PC-3 (cell line): ENCODE results near the gene TTC34. TPM values are rescaled to one million over a fixed set of nuclear protein-coding genes. Genes with fewer than 3 reads are reported as not detected.

Source experiments
- ATAC-seq: fragments of 200-7000 bp; cut with Tn5 transposase; 2 replicates; pipeline ENCODE4 v1.9.1; 2020; ENCODE audit warnings: mild to moderate bottlenecking, moderate library complexity
- BruUV-seq: library from RNA; stranded (reverse); fragments of 400-500 nt; replicated peaks from 2 replicates; lab custom pipeline; 2021; lab: Mats Ljungman, UMichigan
- CTCF ChIA-PET: fragments of 300-600 bp; sonication (Branson Sonifier 250); formaldehyde crosslinking; loops from one replicate; lab custom pipeline; 2022; ENCODE audit warnings: antibody characterized with exemption; lab: Charles Lee
- POLR2A ChIA-PET: fragments of 300-600 bp; sonication (Branson Sonifier 250); formaldehyde crosslinking; loops from one replicate; lab custom pipeline; 2022; ENCODE audit warnings: antibody characterized with exemption; ENCODE audit not compliant: unreplicated experiment; lab: Charles Lee
- DNase-seq: peaks from one replicate; pipeline ENCODE4 v3.0.0-alpha.2; 2015
- H2AFZ ChIP-seq: fragments of 300-600 bp; sonication (generic); 2 replicates; pipeline ENCODE4 v1.6.0; 2016; ENCODE audit warnings: antibody characterized with exemption, low read length
- H3F3A ChIP-seq: fragments of 300-600 bp; sonication (generic); one replicate; pipeline ENCODE4 v1.6.0; 2017; ENCODE audit warnings: antibody characterized with exemption, low read length, control low read depth, mild to moderate bottlenecking; ENCODE audit not compliant: unreplicated experiment
- H3K27ac ChIP-seq: fragments of 300-600 bp; sonication (generic); 2 replicates; pipeline ENCODE4 v1.5.1; 2016; ENCODE audit warnings: mild to moderate bottlenecking, low read length
- H3K27me3 ChIP-seq: fragments of 300-600 bp; sonication (generic); 2 replicates; pipeline ENCODE4 v1.6.1; 2016; ENCODE audit warnings: low read length, mixed read lengths
- H3K36me3 ChIP-seq: fragments of 300-600 bp; sonication (generic); 2 replicates; pipeline ENCODE4 v1.6.1; 2016; ENCODE audit warnings: low read depth, mixed run types, low read length, mixed read lengths
- H3K4me1 ChIP-seq: fragments of 300-600 bp; sonication (generic); 2 replicates; pipeline ENCODE4 v1.5.1; 2016; ENCODE audit warnings: low read length; ENCODE audit not compliant: insufficient read depth
- H3K4me2 ChIP-seq: fragments of 300-600 bp; sonication (generic); 2 replicates; pipeline ENCODE4 v1.6.0; 2016; ENCODE audit warnings: low read length
- H3K4me3 ChIP-seq: fragments of 300-600 bp; sonication (generic); 2 replicates; pipeline ENCODE4 v1.5.1; 2016; ENCODE audit warnings: mild to moderate bottlenecking, low read length, mixed read lengths
- H3K79me2 ChIP-seq: fragments of 300-600 bp; sonication (generic); 2 replicates; pipeline ENCODE4 v1.6.1; 2017; ENCODE audit warnings: low read length, mixed read lengths
- H3K9ac ChIP-seq: fragments of 300-600 bp; sonication (generic); 2 replicates; pipeline ENCODE4 v1.6.0; 2016; ENCODE audit warnings: mild to moderate bottlenecking, low read length
- H3K9me2 ChIP-seq: fragments of 300-600 bp; sonication (generic); replicated peaks from 2 replicates; pipeline ENCODE4 v1.6.1; 2016; ENCODE audit warnings: mixed run types, low read length, mixed read lengths
- H3K9me3 ChIP-seq: fragments of 300-600 bp; sonication (generic); 2 replicates; pipeline ENCODE4 v1.6.1; 2016; ENCODE audit warnings: low read length, mixed read lengths
- H4K20me1 ChIP-seq: fragments of 300-600 bp; sonication (generic); 2 replicates; pipeline ENCODE4 v1.6.1; 2016; ENCODE audit warnings: low read length, mixed read lengths
- CTCF ChIP-seq: fragments of 300-600 bp; sonication (generic); conservative IDR thresholded peaks from 2 replicates; pipeline ENCODE4 v1.5.1; 2017; ENCODE audit warnings: antibody characterized with exemption, low read depth, mild to moderate bottlenecking, low read length
- EZH2 ChIP-seq: fragments of 300-600 bp; sonication (generic); IDR thresholded peaks from one replicate; pipeline ENCODE4 v1.6.1; 2017; ENCODE audit warnings: antibody characterized with exemption, mild to moderate bottlenecking, low read length; ENCODE audit not compliant: unreplicated experiment
- EZH2phosphoT487 ChIP-seq: fragments of 300-600 bp; sonication (generic); IDR thresholded peaks from 2 replicates; pipeline ENCODE4 v1.6.1; 2018; ENCODE audit warnings: mild to moderate bottlenecking, antibody characterized with exemption, low read length, borderline replicate concordance
- intact Hi-C: fragments of 100-400 bp; cut with micrococcal nuclease; formaldehyde crosslinking; loops from 2 replicates; pipeline ENCODE4 v1.9.0; 2023
- total RNA-seq: library from RNA; depleted of rRNA; stranded (reverse); fragments of >200 nt; gene quantifications from 2 replicates; pipeline ENCODE4 v1.2.3, GENCODE V29; 2014

TTC34 gene
- total RNA-seq, 1 experiment from 2014 or later, result 0.11 TPM

- Histone ChIP-seq H3K9me2 (no peaks in the 10 kb centered on the region), H3K27me3 (peaks cover 73% of the 10 kb centered on the region), H3K27ac (no peak overlapping the region), H3K4me1 (no peaks in the 10 kb centered on the region), H3K9me3 (no peaks in the 10 kb centered on the region), H2AFZ (no peak overlapping the region), H3K4me2 (no peak overlapping the region), H3K79me2 (no peaks in the 10 kb centered on the region), H3K36me3 (no peaks in the 10 kb centered on the region), H3F3A (no peaks in the 10 kb centered on the region), H3K9ac (no peak overlapping the region), H3K4me3 (no peak overlapping the region), H4K20me1 (no peaks in the 10 kb centered on the region)
- ATAC-seq (no peak), DNase-seq (no peak)
- CTCF ChIA-PET, result no interaction called here
- TF ChIP-seq CTCF (no peak), EZH2 (no peak), EZH2phosphoT487 (no peak)
- POLR2A ChIA-PET, result no interaction called here
- intact Hi-C loops, result no loop called here
- no TSS peak for BruUV-seq
Measured at GRCh38 chr1:2803931-2804627, 2.6 kb upstream of the TTC34 start.

GRCh38 chr1:2803086-2803930 is 1.8 kb upstream of the TTC34 start:
- Histone ChIP-seq H3K27ac (no peak overlapping the region), H3K4me1 (no peaks in the 10 kb centered on the region), H3K79me2 (no peaks in the 10 kb centered on the region), H3K4me2 (no peak overlapping the region), H3K27me3 (peaks cover 66% of the 10 kb centered on the region), H3K36me3 (no peaks in the 10 kb centered on the region), H4K20me1 (no peaks in the 10 kb centered on the region), H3K9me2 (no peaks in the 10 kb centered on the region), H3K9me3 (no peaks in the 10 kb centered on the region), H2AFZ (no peak overlapping the region), H3K4me3 (no peak overlapping the region), H3F3A (no peaks in the 10 kb centered on the region), H3K9ac (no peak overlapping the region)
- DNase-seq (no peak), ATAC-seq (no peak)
- TF ChIP-seq EZH2phosphoT487, result no peak
- no peak for TF ChIP-seq CTCF
- no peak for TF ChIP-seq EZH2
- ChIA-PET CTCF (no interaction called here), POLR2A (no interaction called here)
- intact Hi-C loops, result no loop called here
- no TSS peak for BruUV-seq
